PC-9 (cell line): ENCODE data around the gene HSPA12A. TPM values are rescaled to one million over a fixed set of nuclear protein-coding genes. Genes with fewer than 3 reads are reported as not detected.

Experiments
- BruUV-seq: library from RNA; stranded (reverse); fragments of 400-500 nt; replicated peaks from 2 replicates; lab custom pipeline; 2021; lab: Mats Ljungman, UMichigan
- CTCF ChIA-PET: fragments of 300-600 bp; sonication (Branson Sonifier 250); formaldehyde crosslinking; loops from one replicate; lab custom pipeline; 2022; ENCODE audit warnings: antibody characterized with exemption; lab: Charles Lee
- POLR2A ChIA-PET: fragments of 300-600 bp; sonication (Branson Sonifier 250); formaldehyde crosslinking; loops from one replicate; lab custom pipeline; 2022; ENCODE audit warnings: antibody characterized with exemption; ENCODE audit not compliant: unreplicated experiment; lab: Charles Lee
- DNase-seq, 2 experiments: peaks; one replicate each; pipeline versions ENCODE4 v3.0.0 to v3.0.0-alpha.2; 2015 to 2022; ENCODE audit warnings: mixed read lengths in 1 of 2
- H2AFZ ChIP-seq: fragments of 200-600 bp; sonication (generic); 2 replicates; pipeline ENCODE4 v1.8.1; 2017; ENCODE audit warnings: antibody characterized with exemption
- H3F3A ChIP-seq: fragments of 200-600 bp; sonication (generic); 2 replicates; pipeline ENCODE4 v1.8.1; 2017; ENCODE audit warnings: antibody characterized with exemption, mild to moderate bottlenecking, low read depth; ENCODE audit not compliant: insufficient read depth
- H3K27ac ChIP-seq: fragments of 200-600 bp; sonication (generic); 2 replicates; pipeline ENCODE4 v1.6.1; 2016; ENCODE audit warnings: mixed run types
- H3K27me3 ChIP-seq: fragments of 200-600 bp; sonication (generic); 2 replicates; pipeline ENCODE4 v1.6.1; 2016; ENCODE audit warnings: low read depth, mixed run types; ENCODE audit not compliant: insufficient read depth
- H3K36me3 ChIP-seq: fragments of 200-600 bp; sonication (generic); 2 replicates; pipeline ENCODE4 v1.6.1; 2016; ENCODE audit warnings: low read depth, mixed run types
- H3K4me1 ChIP-seq: fragments of 200-600 bp; sonication (generic); replicated peaks from 2 replicates; pipeline ENCODE4 v1.6.1; 2016; ENCODE audit warnings: mixed run types; ENCODE audit not compliant: insufficient read depth
- H3K4me2 ChIP-seq: fragments of 200-600 bp; sonication (generic); 2 replicates; pipeline ENCODE4 v1.6.1; 2017; ENCODE audit warnings: mixed run types
- H3K4me3 ChIP-seq: fragments of 200-600 bp; sonication (generic); 2 replicates; pipeline ENCODE4 v1.6.1; 2016; ENCODE audit warnings: mixed run types
- H3K79me2 ChIP-seq: fragments of 200-600 bp; sonication (generic); 2 replicates; pipeline ENCODE4 v1.6.1; 2017; ENCODE audit warnings: low read depth, mixed run types
- H3K9me2 ChIP-seq: fragments of 200-600 bp; sonication (generic); 2 replicates; pipeline ENCODE4 v1.8.1; 2017; ENCODE audit warnings: mild to moderate bottlenecking; ENCODE audit not compliant: insufficient read depth
- H3K9me3 ChIP-seq: fragments of 200-600 bp; sonication (generic); 2 replicates; pipeline ENCODE4 v1.8.1; 2016; ENCODE audit warnings: low read depth; ENCODE audit not compliant: insufficient read depth
- H4K20me1 ChIP-seq: fragments of 200-600 bp; sonication (generic); 2 replicates; pipeline ENCODE4 v1.8.1; 2017; ENCODE audit not compliant: insufficient read depth
- CTCF ChIP-seq: fragments of 200-600 bp; sonication (generic); conservative IDR thresholded peaks from 2 replicates; pipeline ENCODE4 v1.6.1; 2017; ENCODE audit warnings: mixed run types, antibody characterized with exemption, mild to moderate bottlenecking, moderate library complexity
- EZH2 ChIP-seq: fragments of 200-600 bp; sonication (generic); IDR thresholded peaks from 2 replicates; pipeline ENCODE4 v1.8.0; 2017; ENCODE audit warnings: antibody characterized with exemption, low read depth
- intact Hi-C: fragments of 100-400 bp; cut with micrococcal nuclease; formaldehyde crosslinking; loops from one replicate; pipeline ENCODE4 v1.10.0; 2022; ENCODE audit not compliant: unreplicated experiment
- total RNA-seq: library from RNA; stranded (reverse); gene quantifications from 2 replicates; pipeline ENCODE4 v1.2.3, GENCODE V29; 2021

Gene HSPA12A
- total RNA-seq, 1 experiment from 2014 or later = 12.1 TPM

DNA sequence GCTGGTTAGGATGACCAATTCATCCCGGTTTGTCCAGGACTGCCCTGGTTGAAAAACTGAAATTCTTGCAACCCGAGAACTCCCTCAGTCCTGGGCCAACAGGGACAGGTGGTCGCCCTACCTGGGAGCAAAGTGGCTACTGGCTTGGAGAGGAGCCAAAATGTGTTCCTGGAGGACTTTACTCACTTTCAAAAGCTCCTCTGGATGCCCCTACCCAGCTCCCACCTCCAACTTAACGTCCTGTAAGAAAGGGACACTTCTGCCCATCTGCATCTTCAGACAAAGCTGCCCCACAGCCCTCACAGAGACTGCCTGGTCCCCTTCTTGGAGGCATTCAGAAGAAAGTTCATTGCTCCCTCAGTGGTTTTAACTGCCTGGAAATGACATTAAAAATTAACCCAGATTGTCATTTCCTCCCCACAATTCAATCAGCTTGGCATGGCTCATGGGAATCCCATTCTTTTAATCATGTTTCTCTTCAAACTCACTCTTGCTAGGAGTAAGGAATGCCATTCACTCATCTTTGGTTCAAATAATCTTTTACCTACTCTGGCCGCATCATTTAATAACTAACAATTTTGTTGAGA lies 24.0 kb upstream of the HSPA12A start:
- Histone ChIP-seq H3K9me2 (no peaks in the 10 kb centered on the region), H3K4me2 (no peak overlapping the region), H3F3A (peaks cover 9% of the 10 kb centered on the region; the same call in 1 of the 2 replicates), H4K20me1 (no peaks in the 10 kb centered on the region), H3K27me3 (no peaks in the 10 kb centered on the region), H3K36me3 (no peaks in the 10 kb centered on the region), H3K4me3 (no peak overlapping the region), H3K9me3 (no peaks in the 10 kb centered on the region), H3K4me1 (peaks cover 46% of the 10 kb centered on the region), H2AFZ (no peak overlapping the region), H3K79me2 (no peaks in the 10 kb centered on the region), H3K27ac (no peak overlapping the region)
- ChIA-PET POLR2A (no interaction called here), CTCF (no interaction called here)
- no peak for DNase-seq
- no TSS peak for BruUV-seq
- TF ChIP-seq CTCF (no peak), EZH2 (no peak)
- intact Hi-C loops = no loop called here

- Histone ChIP-seq H3F3A (peaks cover 9% of the 10 kb centered on the region; the same call in 1 of the 2 replicates), H3K27ac (no peak overlapping the region), H3K9me2 (no peaks in the 10 kb centered on the region), H3K79me2 (no peaks in the 10 kb centered on the region), H2AFZ (no peak overlapping the region), H3K9me3 (no peaks in the 10 kb centered on the region), H4K20me1 (no peaks in the 10 kb centered on the region), H3K4me2 (no peak overlapping the region), H3K4me1 (peaks cover 39% of the 10 kb centered on the region), H3K36me3 (no peaks in the 10 kb centered on the region), H3K27me3 (no peaks in the 10 kb centered on the region), H3K4me3 (no peak overlapping the region)
- DNase-seq = no peak
- intact Hi-C loops = no loop called here
- TF ChIP-seq CTCF (peak; percentile 52), EZH2 (no peak)
- ChIA-PET CTCF (no interaction called here), POLR2A (no interaction called here)
- no TSS peak for BruUV-seq
These were observed 23.3 kb upstream of the HSPA12A start for GRCh38 chr10:116765648-116766081.

DNA sequence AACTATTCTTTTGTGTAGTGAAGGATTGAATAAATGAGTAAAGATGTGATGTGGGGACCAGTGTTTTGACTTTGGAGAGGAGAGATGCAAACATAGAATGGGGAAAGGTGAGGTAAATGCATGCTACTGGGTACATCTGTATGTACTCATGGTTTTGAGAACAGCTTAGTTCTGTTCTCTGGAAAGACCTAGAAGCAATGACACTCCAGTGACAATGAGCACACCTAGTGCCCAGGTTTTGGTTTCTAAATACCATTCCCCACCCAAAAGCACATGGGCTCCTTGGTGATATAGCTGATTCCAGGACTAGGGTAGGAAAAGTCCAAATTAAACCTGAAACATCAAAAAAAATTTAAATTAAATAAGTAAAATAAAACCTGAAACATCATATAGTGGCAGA lies 22.6 kb upstream of the HSPA12A start:
- no peaks in the 10 kb centered on the region for H3K9me3 ChIP-seq
- TF ChIP-seq CTCF = no peak
- no peak for TF ChIP-seq EZH2
- no peaks in the 10 kb centered on the region for H3K27me3 ChIP-seq
- H3K4me3 ChIP-seq = no peak overlapping the region
- H2AFZ ChIP-seq = no peak overlapping the region
- H4K20me1 ChIP-seq = no peaks in the 10 kb centered on the region
- POLR2A ChIA-PET = no interaction called here
- no TSS peak for BruUV-seq
- no peaks in the 10 kb centered on the region for H3K36me3 ChIP-seq
- peaks cover 34% of the 10 kb centered on the region for H3K4me1 ChIP-seq
- no peaks in the 10 kb centered on the region for H3K9me2 ChIP-seq
- no peak for DNase-seq
- no peak overlapping the region for H3K27ac ChIP-seq
- H3F3A ChIP-seq = peaks cover 9% of the 10 kb centered on the region; the same call in 1 of the 2 replicates
- H3K4me2 ChIP-seq = no peak overlapping the region
- CTCF ChIA-PET = no interaction called here
- no peaks in the 10 kb centered on the region for H3K79me2 ChIP-seq
- intact Hi-C loops = no loop called here
